ENCODE measurements around the gene SERPINB1. TPM values are rescaled to one million over a fixed set of nuclear protein-coding genes. Genes with fewer than 3 reads are reported as not detected.
"Not testable (repeated sequence)": the region's sequence is repeated elsewhere in the genome, so short reads cannot be mapped to it uniquely, and the experiment has no call there.

The SERPINB1 gene
- total RNA-seq, 2 donors from 2014 or later: 41.0 to 62.3 TPM

- no peaks in the 10 kb centered on the region for H3K27me3 ChIP-seq (replicated peaks; ENCODE audit: insufficient read depth)
- H3K4me3 ChIP-seq: no peak overlapping the region
- DNase-seq (ENCODE audit: low spot score) (no peak), ATAC-seq (ENCODE audit: insufficient number of reproducible peaks, low FRiP score, low read depth) (no peak)
- no peak overlapping the region for H3K27ac ChIP-seq
- H3K9me3 ChIP-seq: no peaks in the 10 kb centered on the region
- H3K4me1 ChIP-seq (ENCODE audit: control insufficient read depth in 1 of 2, low read depth in 2 of 2): no peaks in the 10 kb centered on the region
- TF ChIP-seq CTCF (IDR thresholded peaks at IDR 0.05): no peak
- no peaks in the 10 kb centered on the region for H3K36me3 ChIP-seq
Measured at GRCh38 chr6:2883673-2884072, 42.0 kb upstream of the SERPINB1 start.

- Histone ChIP-seq H3K4me1 (ENCODE audit: control insufficient read depth in 1 of 2, low read depth in 2 of 2) (peaks cover 6 to 9% of the 10 kb centered on the region in 2 donors), H3K36me3 (no peaks in the 10 kb centered on the region), H3K27ac (no peak overlapping the region), H3K9me3 (no peaks in the 10 kb centered on the region), H3K4me3 (no peak overlapping the region), H3K27me3 (replicated peaks; ENCODE audit: insufficient read depth) (no peaks in the 10 kb centered on the region)
- no peak for TF ChIP-seq CTCF (IDR thresholded peaks at IDR 0.05)
- no peak for ATAC-seq (ENCODE audit: insufficient number of reproducible peaks, low FRiP score, low read depth)
- DNase-seq (ENCODE audit: low spot score): no peak
Measured at GRCh38 chr6:2881423-2881822, 39.8 kb upstream of the SERPINB1 start.

GRCh38 chr6:2880156-2880555, 38.5 kb upstream of the SERPINB1 start:
- H3K4me3 ChIP-seq; H3K27ac ChIP-seq; DNase-seq (ENCODE audit: low spot score); H3K9me3 ChIP-seq; H3K27me3 ChIP-seq (replicated peaks; ENCODE audit: insufficient read depth); ATAC-seq (ENCODE audit: insufficient number of reproducible peaks, low FRiP score, low read depth); H3K36me3 ChIP-seq: not testable (repeated sequence)
- peaks cover 7 to 12% of the 10 kb centered on the region in 2 donors for H3K4me1 ChIP-seq (ENCODE audit: control insufficient read depth in 1 of 2, low read depth in 2 of 2)

- Histone ChIP-seq H3K4me3 (no peak overlapping the region), H3K27ac (no peak overlapping the region), H3K4me1 (ENCODE audit: control insufficient read depth in 1 of 2, low read depth in 2 of 2) (peaks cover 7 to 16% of the 10 kb centered on the region in 2 donors), H3K27me3 (replicated peaks; ENCODE audit: insufficient read depth) (no peaks in the 10 kb centered on the region), H3K36me3 (no peaks in the 10 kb centered on the region), H3K9me3 (no peaks in the 10 kb centered on the region)
- ATAC-seq (ENCODE audit: insufficient number of reproducible peaks, low FRiP score, low read depth) (no peak), DNase-seq (ENCODE audit: low spot score) (no peak)
- no peak for TF ChIP-seq CTCF (IDR thresholded peaks at IDR 0.05)
Measured at GRCh38 chr6:2877960-2878359, 36.3 kb upstream of the SERPINB1 start.

- ATAC-seq (ENCODE audit: insufficient number of reproducible peaks, low FRiP score, low read depth): no peak
- no peak for TF ChIP-seq CTCF (IDR thresholded peaks at IDR 0.05)
- H3K27ac ChIP-seq: peak overlapping the region; percentile 44 to 54
- peaks cover 7 to 16% of the 10 kb centered on the region in 2 donors for H3K4me1 ChIP-seq (ENCODE audit: control insufficient read depth in 1 of 2, low read depth in 2 of 2)
- H3K4me3 ChIP-seq: peak overlapping the region; percentile 79
- H3K36me3 ChIP-seq: no peaks in the 10 kb centered on the region
- no peaks in the 10 kb centered on the region for H3K9me3 ChIP-seq
- no peaks in the 10 kb centered on the region for H3K27me3 ChIP-seq (replicated peaks; ENCODE audit: insufficient read depth)
- DNase-seq (ENCODE audit: low spot score): no peak
Measured at GRCh38 chr6:2877057-2877882, 35.6 kb upstream of the SERPINB1 start.
